NOMO-1 treated with dmso at 0.1 percent for 144 hours (cell line): ENCODE measurements around the gene SGK2.
A peak's percentile ranks its signal among the peaks of the same experiment; 100 is the strongest.
"Not testable (repeated sequence)": the region's sequence is repeated elsewhere in the genome, so short reads cannot be mapped to it uniquely, and the experiment has no call there.

ENCODE experiments used
- DNase-seq: peaks from one replicate; lab custom pipeline; 2025; ENCODE audit not compliant: unreplicated experiment; lab: John Stamatoyannopoulos, UW

Gene SGK2

DNA sequence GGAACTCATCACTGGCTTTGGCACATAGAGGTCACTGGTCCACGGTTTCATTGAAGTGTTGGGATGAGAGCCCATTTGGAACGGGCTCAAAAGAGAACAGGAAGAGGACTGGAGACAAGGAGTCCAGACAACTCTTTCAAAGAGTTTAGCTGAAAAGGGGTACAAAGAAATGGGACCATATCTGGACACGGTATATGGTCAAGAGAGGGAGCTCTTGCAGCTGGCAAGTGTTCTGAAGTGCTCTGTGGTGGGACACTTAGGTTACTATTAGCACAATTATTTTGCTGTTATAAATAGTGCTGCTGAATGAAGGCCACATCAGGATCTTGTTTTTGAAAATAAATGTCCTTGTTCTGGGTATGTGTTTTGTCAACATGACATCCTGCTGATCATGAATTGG lies 4.6 kb downstream of the SGK2 start:
- no peak for DNase-seq

DNA sequence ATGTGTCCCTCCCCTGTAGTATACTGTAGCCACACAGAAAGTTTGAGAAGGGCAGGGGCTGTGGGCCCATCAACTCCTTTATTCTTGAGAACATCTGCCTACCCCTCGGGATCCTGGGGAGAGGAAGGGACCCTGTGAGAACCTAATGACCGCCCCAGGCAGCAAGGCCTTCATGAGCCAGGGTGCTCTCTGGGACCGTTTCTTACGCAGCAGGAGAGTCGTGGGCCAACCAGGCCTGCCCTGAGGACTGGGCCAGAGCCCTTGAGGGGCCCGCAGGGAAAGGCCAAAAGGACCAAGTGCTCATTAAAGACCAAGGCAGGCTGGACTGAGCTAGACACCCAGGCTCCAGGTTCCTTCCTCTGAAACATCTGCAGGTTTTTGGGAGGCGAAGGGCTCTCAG lies 5.2 kb downstream of the SGK2 start:
- DNase-seq: no peak

DNA sequence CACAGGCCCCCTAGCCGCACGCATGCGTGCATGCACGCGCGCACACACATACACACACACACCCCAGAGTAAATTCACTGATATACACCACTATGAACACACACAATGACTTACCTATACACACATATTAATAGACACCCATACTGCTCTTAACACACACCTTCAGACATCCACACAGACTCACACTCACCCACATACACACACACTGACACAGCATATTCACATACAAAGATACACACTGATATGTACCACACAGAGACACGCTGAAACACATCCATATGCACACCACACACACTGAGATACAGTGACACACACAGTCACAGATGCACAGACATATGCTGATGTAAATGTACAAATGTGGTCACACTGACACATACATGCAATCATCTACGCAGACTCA lies 5.6 kb downstream of the SGK2 start:
- DNase-seq: no peak

- no peak for DNase-seq
These were observed 6.3 kb downstream of the SGK2 start for GRCh38 chr20:43564993-43565757.

- no peak for DNase-seq
These were observed 6.9 kb downstream of the SGK2 start for GRCh38 chr20:43565758-43566104.

- DNase-seq: no peak
These were observed 8.7 kb downstream of the SGK2 start for GRCh38 chr20:43567477-43567876.

DNA sequence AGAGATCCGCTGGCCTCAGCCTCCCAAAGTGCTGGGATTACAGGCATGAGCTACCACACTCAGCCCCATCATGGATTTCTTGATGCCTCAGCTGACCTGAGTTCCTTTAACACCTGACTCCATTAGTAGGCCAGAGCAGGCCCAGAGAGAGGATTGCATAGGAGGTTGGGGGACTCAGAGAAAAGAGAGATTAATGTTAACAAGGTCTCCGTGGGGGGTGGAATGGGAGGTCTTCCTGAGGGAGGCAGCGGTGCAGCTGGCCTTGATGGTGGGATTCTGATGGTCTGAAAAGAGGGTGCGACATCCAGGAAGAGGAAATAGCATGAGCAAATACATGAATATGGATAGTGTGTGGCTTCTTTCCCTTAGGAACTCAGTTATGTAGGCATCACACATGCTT lies 9.9 kb downstream of the SGK2 start:
- DNase-seq: no peak

- DNase-seq: no peak
These were observed 10.5 kb downstream of the SGK2 start for GRCh38 chr20:43569282-43569681.

- no peak for DNase-seq
These were observed 11.7 kb downstream of the SGK2 start for GRCh38 chr20:43570496-43570895.

GRCh38 chr20:43571310-43571709 lies 12.5 kb downstream of the SGK2 start:
- DNase-seq: no peak

DNA sequence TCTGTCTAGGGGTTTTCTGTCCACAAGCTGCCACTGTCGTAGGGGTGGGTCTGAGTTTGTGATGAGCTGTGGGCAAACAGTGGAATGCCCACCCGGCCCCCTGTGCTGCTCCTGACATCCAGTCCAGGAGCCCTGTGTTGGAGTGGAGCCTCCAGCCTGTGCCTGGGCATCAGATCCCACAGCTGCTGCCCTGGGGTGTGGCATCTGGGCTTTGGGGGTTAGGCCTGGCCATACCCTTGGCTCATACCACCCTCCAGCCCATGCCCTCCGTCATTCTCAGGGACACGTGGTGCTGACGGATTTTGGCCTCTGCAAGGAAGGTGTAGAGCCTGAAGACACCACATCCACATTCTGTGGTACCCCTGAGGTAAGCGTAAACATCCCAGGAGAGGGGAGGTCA lies 12.9 kb downstream of the SGK2 start:
- no peak for DNase-seq

DNA sequence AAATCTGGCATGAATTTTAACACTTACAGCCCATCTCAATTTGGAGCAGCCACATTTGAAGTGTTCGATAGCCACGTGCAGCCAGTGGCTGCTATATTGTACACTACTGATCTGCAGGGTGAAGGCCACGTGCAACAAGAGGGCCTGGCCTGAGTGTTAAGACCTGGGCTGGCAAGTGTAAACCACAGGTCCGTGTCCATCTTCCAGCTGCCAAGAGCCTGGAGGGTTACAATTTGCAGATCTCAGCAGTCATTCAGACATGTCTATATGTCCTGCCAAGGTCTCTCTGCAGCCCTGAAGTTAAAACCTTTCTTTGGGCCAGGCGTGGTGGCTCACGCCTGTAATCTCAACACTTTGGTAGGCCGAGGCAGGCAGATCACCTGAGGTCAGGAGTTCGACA lies 14.1 kb downstream of the SGK2 start:
- no peak for DNase-seq

GRCh38 chr20:43576108-43576507 lies 17.3 kb downstream of the SGK2 start:
- no peak for DNase-seq

DNA sequence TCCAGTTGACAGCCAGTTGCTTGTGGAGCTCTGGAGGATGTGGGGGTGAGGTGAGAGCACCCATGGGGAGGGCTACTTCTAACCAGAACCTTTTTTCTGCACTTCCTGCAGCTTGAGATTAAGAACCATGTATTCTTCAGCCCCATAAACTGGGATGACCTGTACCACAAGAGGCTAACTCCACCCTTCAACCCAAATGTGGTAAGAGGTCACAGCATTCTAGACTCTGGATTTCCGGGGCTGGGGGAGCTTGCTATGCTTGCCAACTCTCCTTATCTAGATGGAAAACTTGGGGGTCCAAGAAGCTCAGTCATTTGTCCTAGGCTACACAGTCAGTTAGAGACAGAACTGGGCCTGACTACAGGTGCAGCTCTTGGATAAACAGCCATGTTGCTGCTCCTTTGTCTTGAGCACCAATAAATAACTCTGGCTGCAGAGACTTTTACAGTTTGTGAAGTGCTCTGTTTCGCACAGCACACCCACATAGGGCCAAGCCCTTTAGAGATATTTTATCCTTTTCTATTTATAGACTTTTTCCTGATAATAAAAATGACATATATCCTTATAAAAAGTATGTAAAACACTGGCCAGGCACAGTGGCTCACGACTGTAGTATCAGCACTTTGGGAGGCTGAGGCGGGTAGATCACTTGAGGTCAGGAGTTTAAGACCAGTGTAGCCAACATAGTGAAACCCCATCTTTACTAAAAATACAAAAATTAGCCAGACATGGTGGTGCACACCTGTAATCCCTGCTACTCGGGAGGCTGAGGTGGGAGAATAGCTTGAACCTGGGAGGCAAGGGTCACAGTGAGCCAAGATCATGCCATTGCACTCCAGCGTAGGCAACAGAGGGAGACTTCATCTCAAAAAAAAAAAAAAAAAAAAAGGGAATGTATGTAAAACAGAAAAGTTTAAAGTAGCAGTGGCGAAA lies 21.3 kb downstream of the SGK2 start:
- no peak for DNase-seq

DNA sequence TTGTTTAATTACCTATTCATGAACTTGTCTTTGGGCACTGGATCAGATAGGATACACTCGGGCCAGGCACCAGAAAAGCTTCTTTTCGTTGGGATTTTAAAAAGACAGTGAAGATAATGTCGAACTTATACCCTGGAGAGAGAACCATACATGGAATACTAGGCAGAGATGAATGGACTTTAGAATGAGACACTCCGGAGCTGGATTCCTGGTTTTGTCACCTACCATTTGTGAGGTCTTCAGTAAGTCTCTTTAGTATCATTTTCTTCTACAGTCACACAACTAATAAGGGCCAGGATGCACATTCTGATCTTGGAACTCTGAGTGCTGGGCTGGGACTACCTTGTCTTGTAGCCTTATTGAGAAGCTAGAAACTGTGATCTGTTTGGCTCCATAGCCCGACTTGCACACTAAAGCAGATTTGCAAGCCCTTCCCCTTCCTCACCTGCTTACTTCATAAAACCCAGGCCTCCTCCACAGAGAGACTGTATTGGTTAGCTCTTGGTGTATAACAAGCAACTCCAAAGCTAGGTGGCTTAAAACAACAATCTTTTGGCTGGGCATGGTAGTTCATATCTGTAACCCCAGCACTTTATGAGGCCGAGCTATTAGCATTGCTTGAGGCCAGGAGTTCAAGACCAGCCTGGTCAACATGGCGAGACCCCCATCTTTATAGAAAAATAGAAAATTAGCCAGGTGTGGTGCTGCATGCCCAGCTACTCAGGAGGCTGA lies 24.5 kb downstream of the SGK2 start:
- DNase-seq: no peak

- peak; percentile 40 for DNase-seq
These were observed 25.2 kb downstream of the SGK2 start for GRCh38 chr20:43583982-43584432.

DNA sequence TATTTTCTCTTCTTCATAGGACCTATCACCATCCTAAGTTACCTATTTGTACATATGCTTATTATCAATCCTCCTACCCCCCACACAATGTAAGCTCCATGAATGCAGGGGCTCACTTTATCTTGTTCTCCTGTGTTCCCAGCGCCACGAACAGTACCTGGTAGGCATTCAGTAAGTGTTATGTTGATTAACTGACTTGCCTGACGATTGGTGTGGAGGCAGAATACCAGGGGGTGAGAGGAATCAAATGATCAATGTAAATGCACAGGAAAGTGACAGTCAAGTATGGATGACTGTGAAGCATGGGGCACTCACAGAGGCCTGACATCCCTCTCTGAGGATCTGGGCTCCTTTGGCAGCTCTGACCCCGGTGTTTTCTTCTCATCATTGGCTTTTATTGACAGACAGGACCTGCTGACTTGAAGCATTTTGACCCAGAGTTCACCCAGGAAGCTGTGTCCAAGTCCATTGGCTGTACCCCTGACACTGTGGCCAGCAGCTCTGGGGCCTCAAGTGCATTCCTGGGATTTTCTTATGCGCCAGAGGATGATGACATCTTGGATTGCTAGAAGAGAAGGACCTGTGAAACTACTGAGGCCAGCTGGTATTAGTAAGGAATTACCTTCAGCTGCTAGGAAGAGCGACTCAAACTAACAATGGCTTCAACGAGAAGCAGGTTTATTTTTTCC lies 25.8 kb downstream of the SGK2 start:
- DNase-seq: no peak

GRCh38 chr20:43586641-43587040 lies 27.8 kb downstream of the SGK2 start:
- no peak for DNase-seq

GRCh38 chr20:43588526-43588925 lies 29.7 kb downstream of the SGK2 start:
- not testable (repeated sequence) for DNase-seq

- no peak for DNase-seq
These were observed 31.2 kb downstream of the SGK2 start for GRCh38 chr20:43590036-43590391.
